Caco-2 (cell line): Measurements from ENCODE around the gene C19orf33. TPM values are rescaled to one million over a fixed set of nuclear protein-coding genes. Genes with fewer than 3 reads are reported as not detected.
"Not testable (repeated sequence)": the region's sequence is repeated elsewhere in the genome, so short reads cannot be mapped to it uniquely, and the experiment has no call there.

Source experiments
- Bru-seq: library from RNA; stranded (reverse); fragments of 400-500 nt; gene quantifications from one replicate; lab custom pipeline; 2021; lab: Mats Ljungman, UMichigan
- BruChase-seq, 2 experiments: library from RNA; stranded (reverse); fragments of 400-500 nt; gene quantifications; one replicate each; lab custom pipeline; 2021; lab: Mats Ljungman, UMichigan
- BruUV-seq: library from RNA; stranded (reverse); fragments of 400-500 nt; replicated peaks from 2 replicates; lab custom pipeline; 2021; lab: Mats Ljungman, UMichigan
- CTCF ChIA-PET: fragments of 300-600 bp; sonication (Branson Sonifier 250); formaldehyde crosslinking; loops from one replicate; lab custom pipeline; 2022; ENCODE audit warnings: antibody characterized with exemption; lab: Charles Lee
- POLR2A ChIA-PET: fragments of 300-600 bp; sonication (Branson Sonifier 250); formaldehyde crosslinking; loops from one replicate; lab custom pipeline; 2022; ENCODE audit warnings: antibody characterized with exemption; lab: Charles Lee
- DNase-seq, 2 experiments: peaks; one replicate each; pipeline versions ENCODE4 v3.0.0 to v3.0.0-alpha.2; 2020 to 2022
- H3K27me3 ChIP-seq: replicated peaks from 2 replicates; pipeline ENCODE4 v1.6.0; 2011; ENCODE audit warnings: low read length; ENCODE audit not compliant: control insufficient read depth, insufficient read depth
- H3K36me3 ChIP-seq: 2 replicates; pipeline ENCODE4 v1.5.1; 2011; ENCODE audit warnings: low read length; ENCODE audit not compliant: control insufficient read depth, insufficient read depth
- H3K4me1 ChIP-seq: fragments of 250-450 bp; sonication (Bioruptor Pico); 2 replicates; pipeline ENCODE4 v1.5.1; 2020; ENCODE audit warnings: mild to moderate bottlenecking
- H3K4me3 ChIP-seq: 2 replicates; pipeline ENCODE4 v1.5.1; 2011; ENCODE audit warnings: low read depth, mild to moderate bottlenecking, control low read depth, low read length
- H3K9me3 ChIP-seq: fragments of 250-450 bp; sonication (Bioruptor Pico); 2 replicates; pipeline ENCODE4 v1.5.1; 2020; ENCODE audit warnings: mild to moderate bottlenecking, moderate library complexity
- H3K27ac Mint-ChIP-seq: one replicate; pipeline ENCODE4 v1.8.0; 2022; ENCODE audit warnings: mixed read lengths; ENCODE audit not compliant: unreplicated experiment
- H3K27me3 Mint-ChIP-seq: one replicate; pipeline ENCODE4 v1.8.0; 2022; ENCODE audit warnings: mixed read lengths; ENCODE audit not compliant: insufficient read depth, unreplicated experiment
- H3K36me3 Mint-ChIP-seq: one replicate; pipeline ENCODE4 v1.8.0; 2022; ENCODE audit warnings: mild to moderate bottlenecking, mixed read lengths; ENCODE audit not compliant: insufficient read depth, unreplicated experiment
- H3K4me1 Mint-ChIP-seq: one replicate; pipeline ENCODE4 v1.8.0; 2022; ENCODE audit warnings: low read depth, mixed read lengths; ENCODE audit not compliant: unreplicated experiment
- H3K4me3 Mint-ChIP-seq: one replicate; pipeline ENCODE4 v1.8.0; 2022; ENCODE audit warnings: mild to moderate bottlenecking, moderate library complexity, mixed read lengths; ENCODE audit not compliant: unreplicated experiment
- H3K9me3 Mint-ChIP-seq: one replicate; pipeline ENCODE4 v1.8.0; 2022; ENCODE audit warnings: mixed read lengths; ENCODE audit not compliant: unreplicated experiment
- CTCF ChIP-seq, 2 experiments: fragments of 200-600 bp in 1 of 2; IDR thresholded peaks; 1 replicate in 1 of 2; 2 replicates in 1 of 2; pipeline versions ENCODE4 v1.5.1 to v1.8.0; 2011 to 2022; ENCODE audit warnings: antibody characterized with exemption in 1 of 2, control low read depth in 1 of 2, inconsistent platforms in 1 of 2, low read depth in 1 of 2, low read length in 1 of 2, mild to moderate bottlenecking in 1 of 2, moderate library complexity in 1 of 2; ENCODE audit not compliant: insufficient read depth in 1 of 2, severe bottlenecking in 1 of 2, unreplicated experiment in 1 of 2
- intact Hi-C: fragments of 100-400 bp; cut with micrococcal nuclease; formaldehyde crosslinking; loops from one replicate; pipeline ENCODE4 v1.10.0; 2022; ENCODE audit not compliant: unreplicated experiment
- long read RNA-seq: library from polyadenylated mRNA; stranded (forward); transcript quantifications from one replicate; pipeline ENCODE4 v2.0.0, GENCODE V29; 2022
- total RNA-seq: library from RNA; stranded (reverse); gene quantifications from 2 replicates; pipeline ENCODE4 v1.2.3, GENCODE V29; 2022

The C19orf33 gene
- total RNA-seq (12.7 and 18.6 TPM in 2 replicates), Bru-seq, nascent RNA (percentile 55 among the genes with signal in this experiment), BruChase-seq, experiment 1, labeled RNA remaining after a 2-hour chase (percentile 52 among the genes with signal in this experiment), BruChase-seq, experiment 2, labeled RNA remaining after a 6-hour chase (percentile 59 among the genes with signal in this experiment)
- long read RNA-seq, transcript C19orf33-201 (4 exons, 467 nt), result major isoform, 8 of 9 reads
- long read RNA-seq, partial matches to known transcripts, result 0 of 9 reads
- long read RNA-seq, other reads (novel, unspliced or antisense), result 1 of 9 reads

GRCh38 chr19:38303517-38304351 lies at the start of gene C19orf33:
Gene C19orf33 (plus strand): TSS chr19:38304251. CDS start chr19:38304262, 11 bp downstream.
- H3K36me3 ChIP-seq, result no peaks in the 10 kb centered on the region
- intact Hi-C loops, result no loop called here
- H3K27ac Mint-ChIP-seq, result peak within 1 kb of the TSS; percentile 84
- ChIA-PET POLR2A (interaction anchor here (0.5 to 1.4 kb wide), 3 partner anchors 31 to 70 kb away, joined by 3 to 9 read pairs (median 4); partner anchors contain the start of genes PSMD8 and SPINT2), CTCF (interaction anchor here (0.5 to 0.9 kb wide), 3 partner anchors 36 to 283 kb away, joined by 3 to 4 read pairs (median 3); no protein-coding TSS in a partner anchor)
- peaks cover 32% of the 10 kb centered on the region for H3K36me3 Mint-ChIP-seq
- peak within 1 kb of the TSS; percentile 33 for H3K4me3 ChIP-seq
- H3K9me3 Mint-ChIP-seq, result no peaks in the 10 kb centered on the region
- no peaks in the 10 kb centered on the region for H3K27me3 Mint-ChIP-seq
- peak; percentile 70 to 84 for DNase-seq
- H3K27me3 ChIP-seq, result no peaks in the 10 kb centered on the region
- H3K9me3 ChIP-seq, result no peaks in the 10 kb centered on the region
- peaks cover 15% of the 10 kb centered on the region for H3K4me1 Mint-ChIP-seq
- BruUV-seq, result TSS peak; percentile 56
- no peak for TF ChIP-seq CTCF (IDR thresholded peaks at IDR 0.05; ENCODE audit: insufficient read depth in 1 of 2, low read depth in 1 of 2, low read length in 1 of 2, severe bottlenecking in 1 of 2, unreplicated experiment in 1 of 2)
- H3K4me3 Mint-ChIP-seq, result peak within 1 kb of the TSS; percentile 66
- H3K4me1 ChIP-seq, result peaks cover 49% of the 10 kb centered on the region

- Histone ChIP-seq H3K9me3 (no peaks in the 10 kb centered on the region), H3K36me3 (no peaks in the 10 kb centered on the region), H3K4me1 (peaks cover 44% of the 10 kb centered on the region), H3K4me3 (peak overlapping the region; percentile 49), H3K27me3 (no peaks in the 10 kb centered on the region)
- intact Hi-C loops, result no loop called here
- TSS peak; percentile 27 for BruUV-seq
- CTCF ChIA-PET, result interaction anchor here (0.8 to 2.0 kb wide), 3 partner anchors 9 to 49 kb away, joined by 3 to 4 read pairs (median 4); no protein-coding TSS in a partner anchor
- Mint-ChIP-seq H3K9me3 (no peaks in the 10 kb centered on the region), H3K36me3 (peaks cover 3% of the 10 kb centered on the region), H3K4me3 (peak overlapping the region; percentile 53), H3K27ac (peak overlapping the region; percentile 43), H3K4me1 (peaks cover 25% of the 10 kb centered on the region), H3K27me3 (no peaks in the 10 kb centered on the region)
- no peak for TF ChIP-seq CTCF (IDR thresholded peaks at IDR 0.05; ENCODE audit: insufficient read depth in 1 of 2, low read depth in 1 of 2, low read length in 1 of 2, severe bottlenecking in 1 of 2, unreplicated experiment in 1 of 2)
- POLR2A ChIA-PET, result interaction anchor here (2.1 kb wide), 1 partner anchor 8 kb away, joined by 7 read pairs; the partner anchor contains the start of gene SPINT2
- no peak for DNase-seq
Measured at GRCh38 chr19:38255383-38256014, 48.6 kb upstream of the C19orf33 start.

- peaks cover 41% of the 10 kb centered on the region for H3K36me3 Mint-ChIP-seq
- BruUV-seq, result not testable (repeated sequence)
Measured at GRCh38 chr19:38261942-38262341, 42.1 kb upstream of the C19orf33 start.

More at GRCh38 chr19:38261942-38262341, 42.1 kb upstream of the C19orf33 start:
- CTCF ChIA-PET, H3K27ac Mint-ChIP-seq, POLR2A ChIA-PET, H3K27me3 ChIP-seq, H3K4me3 ChIP-seq, intact Hi-C loops, H3K4me3 Mint-ChIP-seq, H3K9me3 Mint-ChIP-seq, H3K9me3 ChIP-seq, H3K27me3 Mint-ChIP-seq, H3K36me3 ChIP-seq: not testable (repeated sequence)
- peak in 1 of 2 experiments; percentile 59 for DNase-seq
- peaks cover 33% of the 10 kb centered on the region for H3K4me1 ChIP-seq
- peaks cover 34% of the 10 kb centered on the region for H3K4me1 Mint-ChIP-seq
